ENCODE results near the gene RCOR1. TPM values are rescaled to one million over a fixed set of nuclear protein-coding genes. Genes with fewer than 3 reads are reported as not detected.
"Not testable (repeated sequence)": the region's sequence is repeated elsewhere in the genome, so short reads cannot be mapped to it uniquely, and the experiment has no call there.

Gene RCOR1
- total RNA-seq, 1 donor from 2014 or later: 13.0 TPM

- no peak for ATAC-seq
- intact Hi-C loops (cut with micrococcal nuclease): no loop called here
- DNase-seq: no peak
Measured at GRCh38 chr14:102568115-102568614, 24.3 kb upstream of the RCOR1 start.

DNA sequence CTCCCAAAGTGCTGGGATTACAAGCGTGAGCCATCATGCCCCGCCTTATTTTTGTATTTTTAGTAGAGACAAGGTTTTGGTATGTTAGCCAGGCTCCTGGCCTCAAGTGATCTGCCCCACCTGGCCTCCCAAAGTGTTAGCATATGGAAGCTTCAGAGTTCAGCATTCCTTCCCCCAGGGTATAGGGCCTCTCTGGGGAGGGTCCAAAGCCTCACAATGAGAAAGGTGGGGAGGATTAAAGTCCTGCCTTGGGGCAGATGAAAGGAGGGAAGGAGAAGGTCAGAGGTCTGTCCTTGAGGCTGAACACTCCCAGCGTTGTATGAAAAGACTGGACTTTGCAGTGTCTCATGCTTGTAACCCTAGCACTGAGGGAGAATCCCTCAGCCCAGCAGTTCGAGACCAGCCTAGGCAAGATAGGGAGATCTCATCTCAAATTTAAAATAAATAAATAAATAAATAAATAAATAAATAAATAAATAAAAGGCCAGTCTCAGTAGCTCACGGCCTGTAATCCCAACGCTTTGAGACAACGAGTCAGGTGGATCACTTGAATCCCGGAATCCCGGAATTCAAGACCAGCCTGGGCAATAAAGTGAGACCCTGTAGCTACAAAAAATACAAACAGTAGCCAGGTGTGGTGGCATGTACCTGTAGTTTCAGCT lies 22.0 kb upstream of the RCOR1 start:
- DNase-seq: no peak
- ATAC-seq: no peak
- intact Hi-C loops (cut with micrococcal nuclease): no loop called here

- ATAC-seq (no peak), DNase-seq (no peak)
- intact Hi-C loops (cut with micrococcal nuclease): no loop called here
Measured at GRCh38 chr14:102571043-102571442, 21.4 kb upstream of the RCOR1 start.

DNA sequence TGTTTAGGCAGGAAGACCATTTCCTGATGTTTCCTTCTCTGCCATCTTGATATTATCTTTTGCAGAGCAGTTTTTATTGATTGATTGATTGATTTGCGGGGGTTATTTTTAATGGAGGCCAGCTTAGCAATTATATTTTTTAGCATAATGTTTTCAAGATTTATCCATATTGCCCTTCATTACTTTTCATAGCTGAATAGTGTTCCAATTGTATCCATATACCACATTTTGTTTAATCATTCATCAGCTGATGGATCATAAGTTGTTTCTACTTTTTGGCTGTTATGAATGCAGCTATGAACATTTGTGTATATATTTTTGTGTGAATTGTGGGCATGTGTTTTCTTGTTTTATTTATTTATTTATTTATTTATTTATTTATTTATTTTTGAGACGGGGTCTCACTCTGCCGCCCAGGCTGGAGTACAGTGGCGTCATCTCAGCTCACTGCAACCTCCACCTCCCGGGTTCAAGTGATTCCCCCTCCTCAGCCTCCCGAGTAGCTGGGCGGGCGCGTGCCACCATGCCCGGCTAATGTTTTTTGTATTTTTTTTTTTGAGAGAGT lies 20.9 kb upstream of the RCOR1 start:
- DNase-seq: no peak
- no peak for ATAC-seq
- intact Hi-C loops (cut with micrococcal nuclease): no loop called here

DNA sequence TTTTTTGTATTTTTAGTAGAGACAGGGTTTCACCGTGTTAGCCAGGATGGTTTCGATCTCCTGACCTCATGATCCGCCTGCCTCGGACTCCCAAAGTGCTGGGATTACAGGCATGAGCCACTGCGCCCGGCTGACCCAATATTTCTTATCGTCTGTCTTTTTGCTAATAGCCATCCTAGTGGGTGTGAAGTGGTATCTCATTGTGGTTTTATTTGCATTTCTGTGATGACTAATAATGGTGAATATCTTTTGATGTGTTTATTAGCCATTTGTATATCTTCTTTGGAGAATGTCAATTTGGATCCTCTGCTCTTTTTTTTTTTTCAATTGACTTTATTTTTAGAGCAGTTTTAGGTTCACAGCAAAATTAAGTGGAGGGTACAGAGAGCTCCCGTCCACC lies 19.3 kb upstream of the RCOR1 start:
- intact Hi-C loops (cut with micrococcal nuclease): not testable (repeated sequence)

GRCh38 chr14:102573591-102574046 lies 18.8 kb upstream of the RCOR1 start:
- no peak for DNase-seq
- intact Hi-C loops (cut with micrococcal nuclease): no loop called here
- no peak for ATAC-seq

More for the DNA sequence above, 19.3 kb upstream of the RCOR1 start:
- DNase-seq, ATAC-seq: not testable (repeated sequence)

GRCh38 chr14:102574281-102575159 lies 17.9 kb upstream of the RCOR1 start:
- DNase-seq (no peak), ATAC-seq (no peak)
- intact Hi-C loops (cut with micrococcal nuclease): no loop called here

- DNase-seq: no peak
- ATAC-seq: no peak
- intact Hi-C loops (cut with micrococcal nuclease): no loop called here
Measured at GRCh38 chr14:102575160-102575845, 17.1 kb upstream of the RCOR1 start.

DNA sequence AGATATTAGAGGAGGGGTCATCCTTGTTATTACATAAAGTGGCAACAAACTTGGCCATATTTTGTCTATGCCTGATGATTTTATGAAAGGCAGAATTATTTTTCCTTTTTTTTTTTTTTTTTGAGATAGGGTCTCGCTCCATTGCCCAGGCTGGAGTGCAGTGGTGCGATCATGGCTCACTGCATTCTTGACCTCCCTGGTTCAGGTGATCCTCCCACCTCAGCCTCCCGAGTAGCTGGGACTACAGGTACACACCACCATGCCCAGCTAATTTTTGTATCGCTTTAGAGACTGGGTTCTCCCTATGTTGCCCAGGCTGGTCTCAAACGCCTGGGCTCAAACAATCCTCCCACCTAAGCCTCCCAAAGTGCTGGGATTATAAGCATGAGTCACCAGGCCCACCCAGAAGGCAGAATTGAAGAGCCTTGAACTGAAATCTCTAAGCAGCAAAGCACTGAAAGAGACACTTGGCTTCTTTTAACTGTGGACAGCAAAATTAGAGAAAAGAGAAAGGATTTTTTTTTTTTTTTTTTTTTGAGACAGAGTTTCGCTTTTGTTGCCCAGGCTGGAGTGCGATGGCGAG lies 16.5 kb upstream of the RCOR1 start:
- DNase-seq; ATAC-seq; intact Hi-C loops (cut with micrococcal nuclease): not testable (repeated sequence)

GRCh38 chr14:102578821-102579220 lies 13.6 kb upstream of the RCOR1 start:
- intact Hi-C loops (cut with micrococcal nuclease): no loop called here
- ATAC-seq: no peak
- no peak for DNase-seq

DNA sequence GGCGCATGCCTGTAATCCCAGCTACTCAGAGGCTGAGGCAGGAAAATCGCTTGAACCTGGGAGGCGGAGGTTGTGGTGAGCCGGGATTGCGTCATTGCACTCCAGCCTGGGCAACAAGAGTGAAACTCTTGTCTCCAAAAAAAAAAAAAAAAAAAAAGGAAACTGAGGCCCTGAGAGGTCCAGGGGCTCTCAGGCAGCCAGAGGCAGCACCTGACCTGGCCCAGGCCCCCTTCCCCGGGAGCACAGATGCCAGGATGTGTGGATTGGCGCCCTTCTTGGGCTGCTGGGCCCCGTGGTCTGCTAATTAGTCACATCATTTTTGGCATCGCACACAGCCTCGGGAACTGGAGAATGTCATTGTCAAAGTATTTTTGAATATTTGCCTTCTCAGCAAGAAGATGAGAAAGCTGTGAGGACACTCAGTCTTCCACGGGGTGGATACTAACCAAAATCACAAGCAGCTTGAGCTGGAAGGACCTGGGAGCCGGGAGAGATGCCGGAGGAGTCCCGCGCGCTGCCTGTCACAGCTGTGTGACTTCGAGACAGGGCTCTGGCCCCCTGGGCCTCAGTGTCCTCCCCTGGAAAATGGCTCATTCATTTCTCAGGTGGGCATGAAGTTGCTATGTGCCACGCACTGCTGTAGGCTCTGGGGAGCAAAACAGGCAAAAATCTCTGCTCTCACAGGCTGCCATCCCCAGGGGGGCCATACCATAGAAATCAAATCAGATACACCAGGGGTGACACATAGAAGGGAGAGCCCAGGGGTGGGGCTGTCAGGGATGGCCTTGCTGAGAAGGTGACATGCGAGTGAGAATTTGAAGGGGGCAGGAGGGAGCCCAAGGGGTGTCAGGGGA lies 12.5 kb upstream of the RCOR1 start:
- intact Hi-C loops (cut with micrococcal nuclease): no loop called here
- ATAC-seq (peak; percentile 61), DNase-seq (peak; percentile 40)

DNA sequence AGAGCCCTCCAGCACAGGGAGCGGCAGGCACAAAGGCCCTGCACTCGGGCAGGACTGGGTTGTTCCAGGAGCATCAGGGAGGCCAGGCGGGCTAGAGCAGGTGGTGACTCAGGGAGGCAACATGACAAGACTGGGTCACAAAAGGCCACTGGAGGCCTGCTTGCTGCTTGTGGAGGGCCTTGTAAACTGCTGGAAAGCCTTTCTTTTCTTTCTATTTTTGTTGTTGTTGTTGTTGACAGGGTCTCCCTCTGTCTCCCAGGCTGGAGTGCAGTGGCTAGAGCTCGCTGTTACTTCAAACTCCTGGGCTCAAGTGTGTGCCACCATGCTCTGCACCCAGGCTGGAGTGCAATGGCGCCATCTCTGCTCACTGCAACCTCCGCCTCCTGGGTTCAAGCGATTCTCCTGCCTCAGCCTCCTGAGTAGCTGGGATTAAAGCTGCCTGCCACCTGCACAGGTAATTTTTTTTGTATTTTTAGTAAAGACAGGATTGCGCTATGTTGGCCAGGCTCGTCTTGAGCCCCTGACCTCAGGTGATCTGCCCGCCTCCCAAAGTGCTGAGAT lies 11.8 kb upstream of the RCOR1 start:
- no peak for ATAC-seq
- no peak for DNase-seq
- intact Hi-C loops (cut with micrococcal nuclease): no loop called here

GRCh38 chr14:102581193-102581592 lies 11.3 kb upstream of the RCOR1 start:
- no peak for DNase-seq
- intact Hi-C loops (cut with micrococcal nuclease): no loop called here
- ATAC-seq: no peak

- intact Hi-C loops (cut with micrococcal nuclease): no loop called here
- ATAC-seq (no peak), DNase-seq (no peak)
Measured at GRCh38 chr14:102583726-102584125, 8.7 kb upstream of the RCOR1 start.

DNA sequence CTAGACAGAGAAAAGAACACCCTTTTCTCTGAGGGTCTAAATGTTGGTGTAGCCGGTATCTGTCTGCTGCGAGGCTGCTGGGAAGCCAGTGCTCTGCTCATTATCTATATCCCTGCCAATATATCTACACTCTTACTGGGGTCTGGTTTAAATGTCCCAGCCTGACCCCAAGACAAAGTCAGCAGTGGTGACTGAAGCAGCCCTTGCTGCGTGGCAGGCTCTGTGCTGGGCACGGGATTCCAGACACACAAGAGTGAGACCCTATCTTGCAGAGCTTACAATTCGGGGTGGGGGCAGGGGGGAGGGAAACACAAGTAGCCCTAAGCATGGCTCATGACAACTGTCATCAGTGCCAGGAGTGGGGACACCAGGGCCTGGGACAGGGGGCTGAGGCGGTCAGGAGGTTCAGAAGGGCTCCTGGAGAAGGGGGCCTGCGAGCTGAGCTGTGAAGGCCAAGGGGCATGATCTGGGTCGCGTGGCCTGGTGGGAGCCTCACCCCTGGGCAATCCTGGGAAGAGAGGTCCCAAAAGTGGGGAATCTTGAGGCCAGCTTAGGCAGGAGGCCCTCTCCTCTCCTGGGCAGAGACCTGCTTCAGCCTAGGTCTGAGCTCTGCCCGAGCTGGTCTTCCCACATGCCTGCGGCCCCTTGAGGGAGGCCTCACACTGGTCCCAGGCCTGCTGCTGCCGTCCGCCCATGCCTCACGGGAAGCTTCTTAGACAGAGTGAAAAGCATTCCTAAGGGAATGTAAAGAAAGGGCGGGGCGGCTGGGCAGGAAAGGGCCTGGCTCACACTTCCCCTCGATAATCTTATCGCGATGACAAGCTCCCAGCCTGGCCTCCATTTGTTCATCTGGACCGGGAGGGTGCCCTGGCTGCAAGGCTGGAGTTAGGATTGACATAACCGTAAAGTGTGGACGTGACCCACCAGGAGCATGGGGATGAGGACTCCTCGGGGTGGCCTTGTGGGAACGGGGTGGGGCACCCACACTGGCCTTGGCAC lies 7.3 kb upstream of the RCOR1 start:
- no peak for ATAC-seq
- no peak for DNase-seq
- intact Hi-C loops (cut with micrococcal nuclease): no loop called here

- ATAC-seq (no peak), DNase-seq (no peak)
- intact Hi-C loops (cut with micrococcal nuclease): no loop called here
Measured at GRCh38 chr14:102586420-102587104, 5.9 kb upstream of the RCOR1 start.

Measured in left ventricle myocardium superior (tissue), 1 donor.